OCI-LY1 (cell line): ENCODE data around the gene DRC7.

Experiments
- H2AFZ ChIP-seq: fragments of 200-600 bp; sonication (generic), shearing (Covaris generic); 2 replicates; pipeline ENCODE4 v1.6.0; 2014; ENCODE audit warnings: antibody characterized with exemption, mild to moderate bottlenecking, low read length
- H3F3A ChIP-seq: fragments of 200-600 bp; sonication (generic), shearing (Covaris generic); 2 replicates; pipeline ENCODE4 v1.6.0; 2014; ENCODE audit warnings: mild to moderate bottlenecking, antibody characterized with exemption, low read length, moderate library complexity; ENCODE audit not compliant: insufficient read depth
- H3K27ac ChIP-seq: fragments of 200-600 bp; sonication (generic); 2 replicates; pipeline ENCODE4 v1.5.1; 2014; ENCODE audit warnings: low read length, mixed run types, mild to moderate bottlenecking, low read depth; ENCODE audit not compliant: poor library complexity, severe bottlenecking
- H3K27me3 ChIP-seq: fragments of 200-600 bp; sonication (generic); 2 replicates; pipeline ENCODE4 v1.6.0; 2014; ENCODE audit warnings: antibody characterized with exemption, mild to moderate bottlenecking, low read length, moderate library complexity; ENCODE audit not compliant: insufficient read depth
- H3K36me3 ChIP-seq: fragments of 200-600 bp; sonication (generic); 2 replicates; pipeline ENCODE4 v1.6.1; 2014; ENCODE audit warnings: mild to moderate bottlenecking, antibody characterized with exemption, low read length, moderate library complexity, mixed read lengths; ENCODE audit not compliant: insufficient read depth
- H3K4me1 ChIP-seq: fragments of 200-600 bp; sonication (generic); 2 replicates; pipeline ENCODE4 v1.5.1; 2014; ENCODE audit warnings: mild to moderate bottlenecking, low read length, moderate library complexity; ENCODE audit not compliant: insufficient read depth, severe bottlenecking
- H3K4me2 ChIP-seq: fragments of 200-600 bp; sonication (generic), shearing (Covaris generic); 2 replicates; pipeline ENCODE4 v1.6.1; 2014; ENCODE audit warnings: low read length
- H3K4me3 ChIP-seq: fragments of 200-600 bp; sonication (generic); 2 replicates; pipeline ENCODE4 v1.5.1; 2014; ENCODE audit warnings: low read length, low read depth, mild to moderate bottlenecking, mixed read lengths; ENCODE audit not compliant: poor library complexity, severe bottlenecking
- H3K79me2 ChIP-seq: fragments of 200-600 bp; shearing (Covaris generic); 2 replicates; pipeline ENCODE4 v1.6.1; 2016; ENCODE audit warnings: mixed run types, low read length, mixed read lengths; ENCODE audit not compliant: insufficient read depth
- H3K9ac ChIP-seq: fragments of 200-600 bp; sonication (generic), shearing (Covaris generic); 2 replicates; pipeline ENCODE4 v1.6.1; 2014; ENCODE audit warnings: mild to moderate bottlenecking, low read length, mixed read lengths
- H3K9me2 ChIP-seq: fragments of 200-600 bp; sonication (generic), shearing (Covaris generic); 2 replicates; pipeline ENCODE4 v1.6.1; 2014; ENCODE audit warnings: low read depth, mild to moderate bottlenecking, low read length, mixed read lengths
- H3K9me3 ChIP-seq: fragments of 200-600 bp; shearing (Covaris generic); 2 replicates; pipeline ENCODE4 v1.6.1; 2014; ENCODE audit warnings: low read length, mixed read lengths
- H4K20me1 ChIP-seq: fragments of 200-600 bp; sonication (generic), shearing (Covaris generic); 2 replicates; pipeline ENCODE4 v1.6.0; 2016; ENCODE audit warnings: mild to moderate bottlenecking, low read length; ENCODE audit not compliant: insufficient read depth
- EZH2 ChIP-seq: fragments of 200-600 bp; sonication (generic), shearing (Covaris generic); IDR thresholded peaks from 2 replicates; pipeline ENCODE4 v1.8.0; 2017; ENCODE audit warnings: borderline replicate concordance, mixed run types, mild to moderate bottlenecking, antibody characterized with exemption, low read length, moderate library complexity, mixed read lengths
- TF ChIP-seq, protein P1 (sequence below): fragments of 200-600 bp; sonication (generic), shearing (Covaris generic); IDR thresholded peaks from 2 replicates; pipeline ENCODE4 v1.5.1; 2017; ENCODE audit warnings: mild to moderate bottlenecking, antibody characterized with exemption, low read length, moderate library complexity, mixed read lengths

The DRC7 gene

GRCh38 chr16:57720142-57720575 is 25.6 kb downstream of the DRC7 start:
- Histone ChIP-seq H3K9me3 (no peaks in the 10 kb centered on the region), H3K9ac (no peak overlapping the region), H3K79me2 (no peaks in the 10 kb centered on the region), H3F3A (no peaks in the 10 kb centered on the region), H3K27me3 (peaks cover 6% of the 10 kb centered on the region; the same call in 1 of the 2 replicates), H3K27ac (no peak overlapping the region), H4K20me1 (no peaks in the 10 kb centered on the region), H3K4me1 (no peaks in the 10 kb centered on the region), H2AFZ (no peak overlapping the region), H3K9me2 (no peaks in the 10 kb centered on the region), H3K4me3 (no peak overlapping the region), H3K36me3 (no peaks in the 10 kb centered on the region), H3K4me2 (no peak overlapping the region)
- TF ChIP-seq EZH2, result no peak
- TF ChIP-seq, protein P1, sequence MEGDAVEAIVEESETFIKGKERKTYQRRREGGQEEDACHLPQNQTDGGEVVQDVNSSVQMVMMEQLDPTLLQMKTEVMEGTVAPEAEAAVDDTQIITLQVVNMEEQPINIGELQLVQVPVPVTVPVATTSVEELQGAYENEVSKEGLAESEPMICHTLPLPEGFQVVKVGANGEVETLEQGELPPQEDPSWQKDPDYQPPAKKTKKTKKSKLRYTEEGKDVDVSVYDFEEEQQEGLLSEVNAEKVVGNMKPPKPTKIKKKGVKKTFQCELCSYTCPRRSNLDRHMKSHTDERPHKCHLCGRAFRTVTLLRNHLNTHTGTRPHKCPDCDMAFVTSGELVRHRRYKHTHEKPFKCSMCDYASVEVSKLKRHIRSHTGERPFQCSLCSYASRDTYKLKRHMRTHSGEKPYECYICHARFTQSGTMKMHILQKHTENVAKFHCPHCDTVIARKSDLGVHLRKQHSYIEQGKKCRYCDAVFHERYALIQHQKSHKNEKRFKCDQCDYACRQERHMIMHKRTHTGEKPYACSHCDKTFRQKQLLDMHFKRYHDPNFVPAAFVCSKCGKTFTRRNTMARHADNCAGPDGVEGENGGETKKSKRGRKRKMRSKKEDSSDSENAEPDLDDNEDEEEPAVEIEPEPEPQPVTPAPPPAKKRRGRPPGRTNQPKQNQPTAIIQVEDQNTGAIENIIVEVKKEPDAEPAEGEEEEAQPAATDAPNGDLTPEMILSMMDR, result peak; percentile 34

DNA sequence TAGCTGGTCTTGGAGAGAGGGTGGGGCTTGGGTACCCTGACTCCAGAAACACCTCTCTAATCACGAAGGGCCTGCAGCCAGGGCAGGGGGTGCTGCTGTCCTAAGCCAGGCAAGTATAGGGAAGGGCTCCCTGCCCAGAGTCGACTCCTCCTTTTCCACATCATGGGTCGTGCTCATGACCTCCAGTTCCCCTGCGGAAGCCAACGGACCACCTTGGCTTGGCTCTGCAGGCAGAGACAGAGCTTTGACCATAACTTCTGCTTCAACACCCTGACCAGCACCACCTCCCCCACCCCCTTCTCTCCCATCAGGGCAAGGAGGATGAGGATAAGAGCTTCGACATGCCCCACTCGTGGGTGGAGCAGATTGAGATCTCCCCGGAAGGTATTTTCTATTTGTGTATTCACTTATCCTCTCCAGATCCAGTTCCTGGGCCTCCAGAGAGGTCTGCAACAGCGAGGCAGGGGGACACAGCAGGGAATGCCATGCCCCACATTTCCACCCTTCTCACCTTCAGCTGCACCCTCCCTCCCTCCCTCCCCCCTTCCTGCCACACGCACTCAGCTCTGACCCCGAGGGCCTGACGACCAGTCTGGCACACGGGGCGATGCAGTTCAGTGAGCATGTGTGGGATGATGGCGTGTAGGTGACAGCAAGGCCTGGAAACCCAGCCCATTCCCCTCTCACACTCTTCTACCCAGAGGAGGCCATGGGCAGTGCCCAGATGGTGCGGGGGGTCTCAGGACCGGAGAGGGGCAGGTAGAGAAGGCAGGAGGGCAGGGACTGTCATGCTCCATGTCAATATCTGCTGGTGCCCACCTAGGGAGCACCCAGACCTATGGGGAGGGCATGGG is 27.0 kb downstream of the DRC7 start:
- TF ChIP-seq, protein P1, result no peak
- TF ChIP-seq EZH2, result no peak
- Histone ChIP-seq H3K9ac (no peak overlapping the region), H3K4me2 (no peak overlapping the region), H3K4me1 (no peaks in the 10 kb centered on the region), H3K27ac (no peak overlapping the region), H3F3A (no peaks in the 10 kb centered on the region), H3K4me3 (no peak overlapping the region), H3K9me2 (no peaks in the 10 kb centered on the region), H3K36me3 (no peaks in the 10 kb centered on the region), H3K9me3 (no peaks in the 10 kb centered on the region), H4K20me1 (no peaks in the 10 kb centered on the region), H3K27me3 (0 out of 2 replicates have a peak, but pooled peaks cover 3% of the 10 kb centered on the region), H2AFZ (no peak overlapping the region), H3K79me2 (no peaks in the 10 kb centered on the region)

GRCh38 chr16:57722210-57722499 is 27.5 kb downstream of the DRC7 start:
- no peak overlapping the region for H3K4me2 ChIP-seq
- no peak for TF ChIP-seq EZH2
- TF ChIP-seq, protein P1, result no peak
- H3K79me2 ChIP-seq, result no peaks in the 10 kb centered on the region
- H3F3A ChIP-seq, result no peaks in the 10 kb centered on the region
- no peaks in the 10 kb centered on the region for H4K20me1 ChIP-seq
- H3K27me3 ChIP-seq, result 0 out of 2 replicates have a peak, but pooled peaks cover 3% of the 10 kb centered on the region
- no peaks in the 10 kb centered on the region for H3K36me3 ChIP-seq
- H3K9me2 ChIP-seq, result no peaks in the 10 kb centered on the region
- H3K9me3 ChIP-seq, result no peaks in the 10 kb centered on the region
- no peaks in the 10 kb centered on the region for H3K4me1 ChIP-seq
- no peak overlapping the region for H3K4me3 ChIP-seq
- H3K9ac ChIP-seq, result no peak overlapping the region
- H3K27ac ChIP-seq, result no peak overlapping the region
- no peak overlapping the region for H2AFZ ChIP-seq
